ENCODE results near the gene CHTF18. TPM values are rescaled to one million over a fixed set of nuclear protein-coding genes. Genes with fewer than 3 reads are reported as not detected.

CHTF18 gene
- total RNA-seq, 1 donor from 2014 or later: 42.4 TPM

DNA sequence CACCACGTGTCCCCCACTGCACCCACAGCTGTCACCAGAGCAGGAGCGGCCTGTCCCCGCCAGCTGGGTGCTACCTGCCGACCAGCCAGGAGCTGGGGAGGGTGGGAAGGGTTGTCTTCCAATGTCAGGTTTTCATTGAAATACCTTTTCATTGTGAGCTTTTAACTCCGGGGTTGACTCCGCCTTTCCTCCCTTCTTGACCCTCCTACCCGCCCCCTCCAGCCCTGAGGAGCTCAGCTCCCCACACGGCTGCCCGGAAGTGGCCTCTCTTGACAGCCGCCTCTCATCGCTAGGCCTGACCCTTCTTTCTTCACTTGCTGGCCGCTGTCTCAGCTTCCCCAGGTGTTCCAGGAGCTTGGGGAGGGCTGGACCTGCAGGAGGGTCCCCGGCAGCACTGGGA lies 33.3 kb downstream of the CHTF18 start:
- CTCF ChIA-PET: no interaction called here
- no peak for DNase-seq
- TF ChIP-seq, protein P1, sequence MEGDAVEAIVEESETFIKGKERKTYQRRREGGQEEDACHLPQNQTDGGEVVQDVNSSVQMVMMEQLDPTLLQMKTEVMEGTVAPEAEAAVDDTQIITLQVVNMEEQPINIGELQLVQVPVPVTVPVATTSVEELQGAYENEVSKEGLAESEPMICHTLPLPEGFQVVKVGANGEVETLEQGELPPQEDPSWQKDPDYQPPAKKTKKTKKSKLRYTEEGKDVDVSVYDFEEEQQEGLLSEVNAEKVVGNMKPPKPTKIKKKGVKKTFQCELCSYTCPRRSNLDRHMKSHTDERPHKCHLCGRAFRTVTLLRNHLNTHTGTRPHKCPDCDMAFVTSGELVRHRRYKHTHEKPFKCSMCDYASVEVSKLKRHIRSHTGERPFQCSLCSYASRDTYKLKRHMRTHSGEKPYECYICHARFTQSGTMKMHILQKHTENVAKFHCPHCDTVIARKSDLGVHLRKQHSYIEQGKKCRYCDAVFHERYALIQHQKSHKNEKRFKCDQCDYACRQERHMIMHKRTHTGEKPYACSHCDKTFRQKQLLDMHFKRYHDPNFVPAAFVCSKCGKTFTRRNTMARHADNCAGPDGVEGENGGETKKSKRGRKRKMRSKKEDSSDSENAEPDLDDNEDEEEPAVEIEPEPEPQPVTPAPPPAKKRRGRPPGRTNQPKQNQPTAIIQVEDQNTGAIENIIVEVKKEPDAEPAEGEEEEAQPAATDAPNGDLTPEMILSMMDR (IDR thresholded peaks at IDR 0.05): no peak

DNA sequence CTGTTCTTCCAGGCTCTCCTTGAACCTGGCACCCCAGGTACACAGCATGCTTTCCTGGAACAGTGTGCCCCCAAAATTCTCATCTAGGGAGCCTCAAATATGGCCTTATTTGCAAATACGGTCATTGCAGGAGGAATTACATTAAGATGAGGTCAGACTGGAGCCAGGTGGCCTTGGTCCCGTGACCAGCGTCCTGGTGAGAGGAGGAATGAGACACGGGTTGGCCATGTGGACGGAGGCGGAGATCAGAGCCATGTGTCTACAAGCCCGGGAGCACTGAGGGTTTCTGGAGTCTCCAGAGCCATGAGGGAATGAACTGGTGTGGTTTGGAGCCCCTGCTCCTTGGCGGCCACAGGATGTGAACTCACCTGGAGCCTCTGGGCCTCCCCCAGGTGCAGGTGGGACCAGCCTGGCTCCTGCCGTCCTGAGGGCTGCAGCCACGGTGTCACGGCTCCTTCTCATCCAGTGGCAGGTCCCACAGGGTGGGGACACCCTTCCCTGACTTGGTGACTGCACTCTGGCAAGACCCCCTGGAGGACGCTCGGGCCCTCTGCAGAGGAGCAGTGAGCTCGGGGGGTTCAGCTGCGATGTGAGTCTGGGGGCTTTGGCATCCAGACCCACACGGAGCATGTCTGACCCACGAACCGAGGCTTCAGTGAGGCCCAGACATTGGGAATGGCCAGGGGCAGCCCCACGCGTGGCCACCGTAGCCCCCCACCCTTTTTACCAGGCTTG lies 33.9 kb downstream of the CHTF18 start:
- Mint-ChIP-seq H3K27me3 (peaks cover 14% of the 10 kb centered on the region), H3K4me3 (no peak overlapping the region), H3K4me1 (peaks cover 14% of the 10 kb centered on the region), H3K27ac (no peak overlapping the region), H3K9me3 (no peaks in the 10 kb centered on the region), H3K36me3 (ENCODE audit: low read depth) (no peaks in the 10 kb centered on the region)
- ChIA-PET POLR2A (no interaction called here), CTCF (no interaction called here)
- intact Hi-C loops (cut with micrococcal nuclease): no loop called here
- DNase-seq (no peak), ATAC-seq (ENCODE audit: low read depth) (no peak)
- TF ChIP-seq, protein P1 (IDR thresholded peaks at IDR 0.05): no peak

More for the DNA sequence above, 33.3 kb downstream of the CHTF18 start:
- Mint-ChIP-seq H3K9me3 (no peaks in the 10 kb centered on the region), H3K4me1 (peaks cover 14% of the 10 kb centered on the region), H3K27ac (no peak overlapping the region), H3K27me3 (peaks cover 14% of the 10 kb centered on the region), H3K36me3 (ENCODE audit: low read depth) (no peaks in the 10 kb centered on the region), H3K4me3 (no peak overlapping the region)
- ATAC-seq (ENCODE audit: low read depth): no peak
- POLR2A ChIA-PET: interaction anchor here (0.6 kb wide), 1 partner anchor 259 kb away, joined by 5 read pairs; no protein-coding TSS in a partner anchor
- intact Hi-C loops (cut with micrococcal nuclease): no loop called here

DNA sequence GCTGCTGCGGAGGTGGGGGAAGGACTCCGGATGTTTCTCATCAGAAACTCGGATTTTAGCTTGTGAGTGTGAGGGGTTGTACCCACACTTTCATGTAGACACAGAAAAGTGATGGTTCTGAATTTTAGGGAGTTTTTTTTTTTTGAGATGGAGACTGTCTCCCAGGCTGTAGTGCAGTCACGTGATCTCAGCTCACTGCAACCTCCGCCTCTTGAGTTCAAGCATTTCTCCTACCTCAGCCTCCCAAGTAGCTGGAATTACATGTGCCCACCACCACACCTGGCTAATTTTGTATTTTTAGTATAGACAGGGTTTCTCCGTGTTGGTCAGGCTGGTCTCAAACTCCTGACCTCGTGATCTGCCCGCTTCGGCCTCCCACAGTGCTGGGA lies 34.5 kb downstream of the CHTF18 start:
- no peak overlapping the region for H3K4me3 Mint-ChIP-seq
- no peaks in the 10 kb centered on the region for H3K9me3 Mint-ChIP-seq

DNA sequence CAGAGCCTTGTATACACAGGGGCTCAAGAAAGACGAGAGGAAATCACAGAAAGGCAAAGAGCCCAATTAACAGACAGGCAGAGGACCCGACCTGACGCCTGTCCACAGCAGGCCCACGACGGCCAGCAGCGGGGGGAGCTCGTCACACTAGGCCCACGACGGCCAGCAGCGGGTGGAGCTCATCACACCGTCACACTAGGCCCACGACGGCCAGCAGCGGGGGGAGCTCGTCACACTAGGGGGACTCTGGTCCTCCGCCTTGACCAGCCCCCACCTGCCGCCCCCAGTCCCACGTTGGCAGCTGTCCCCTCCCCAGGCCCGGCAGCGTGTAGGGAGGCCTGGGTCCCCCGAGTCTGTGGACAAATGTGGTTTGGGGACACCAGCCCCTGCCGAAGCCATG lies 35.8 kb downstream of the CHTF18 start:
- intact Hi-C loops (cut with micrococcal nuclease): no loop called here
- H3K27me3 Mint-ChIP-seq: peaks cover 14% of the 10 kb centered on the region
- peaks cover 14% of the 10 kb centered on the region for H3K4me1 Mint-ChIP-seq
- H3K9me3 Mint-ChIP-seq: no peaks in the 10 kb centered on the region
- no peak overlapping the region for H3K4me3 Mint-ChIP-seq
- DNase-seq (no peak), ATAC-seq (ENCODE audit: low read depth) (no peak)
- ChIA-PET CTCF (no interaction called here), POLR2A (no interaction called here)
- H3K27ac Mint-ChIP-seq: no peak overlapping the region
- TF ChIP-seq, protein P1 (IDR thresholded peaks at IDR 0.05): no peak
- no peaks in the 10 kb centered on the region for H3K36me3 Mint-ChIP-seq (ENCODE audit: low read depth)

More for the DNA sequence above, 34.5 kb downstream of the CHTF18 start:
- H3K4me1 Mint-ChIP-seq: peaks cover 14% of the 10 kb centered on the region
- TF ChIP-seq, protein P1 (IDR thresholded peaks at IDR 0.05): no peak
- CTCF ChIA-PET: no interaction called here
- no peaks in the 10 kb centered on the region for H3K36me3 Mint-ChIP-seq (ENCODE audit: low read depth)
- H3K27ac Mint-ChIP-seq: no peak overlapping the region
- peaks cover 14% of the 10 kb centered on the region for H3K27me3 Mint-ChIP-seq
- POLR2A ChIA-PET: no interaction called here
- no peak for DNase-seq
- intact Hi-C loops (cut with micrococcal nuclease): no loop called here
- ATAC-seq (ENCODE audit: low read depth): no peak

DNA sequence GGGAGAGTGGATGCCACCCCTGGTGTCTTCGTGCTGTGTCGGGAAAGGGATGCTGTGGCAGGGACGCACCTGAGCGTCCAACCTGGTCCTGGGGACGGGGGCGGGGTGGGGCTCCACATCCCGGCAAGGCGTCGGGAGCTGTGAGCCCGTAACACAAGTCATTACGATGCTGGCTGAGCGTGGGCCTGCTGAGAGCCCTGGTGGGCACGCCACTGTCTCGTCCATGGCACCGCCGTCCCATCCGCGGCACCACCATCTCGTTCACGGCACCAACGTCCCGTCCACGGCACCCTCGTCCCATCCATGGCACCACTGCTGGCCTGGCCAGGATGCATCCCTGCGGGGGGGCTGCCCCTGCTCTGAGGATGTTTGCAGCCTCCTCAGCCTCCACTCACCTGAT lies 36.2 kb downstream of the CHTF18 start:
- CTCF ChIA-PET: no interaction called here
- intact Hi-C loops (cut with micrococcal nuclease): no loop called here
- no peak for ATAC-seq (ENCODE audit: low read depth)
- Mint-ChIP-seq H3K36me3 (ENCODE audit: low read depth) (no peaks in the 10 kb centered on the region), H3K4me1 (peaks cover 12% of the 10 kb centered on the region), H3K27ac (no peak overlapping the region), H3K4me3 (no peak overlapping the region), H3K27me3 (peaks cover 14% of the 10 kb centered on the region), H3K9me3 (no peaks in the 10 kb centered on the region)
- no peak for DNase-seq
- TF ChIP-seq, protein P1 (IDR thresholded peaks at IDR 0.05): no peak
- POLR2A ChIA-PET: no interaction called here

All from activated B cell treated with CpG ODN at 0.5 μM for 24 hours (primary cell).